Measurements from ENCODE around the gene FAM78B.

GRCh38 chr1:166141969-166142368 is 24.8 kb downstream of the FAM78B start:
- TF ChIP-seq CTCF (IDR thresholded peaks at IDR 0.05; ENCODE audit: poor library complexity) (no peak), EZH2phosphoT487 (IDR thresholded peaks at IDR 0.05; ENCODE audit: low read depth, severe bottlenecking, unreplicated experiment) (no peak), EZH2 (IDR thresholded peaks at IDR 0.05; ENCODE audit: borderline replicate concordance) (no peak)
